Brain pericyte (primary cell): Measurements from ENCODE around the gene PGAM2.

ENCODE experiments used
- DNase-seq: peaks from one replicate; pipeline ENCODE4 v3.0.0-alpha.2; 2012; ENCODE audit warnings: low read depth, low spot score

Gene PGAM2

DNA sequence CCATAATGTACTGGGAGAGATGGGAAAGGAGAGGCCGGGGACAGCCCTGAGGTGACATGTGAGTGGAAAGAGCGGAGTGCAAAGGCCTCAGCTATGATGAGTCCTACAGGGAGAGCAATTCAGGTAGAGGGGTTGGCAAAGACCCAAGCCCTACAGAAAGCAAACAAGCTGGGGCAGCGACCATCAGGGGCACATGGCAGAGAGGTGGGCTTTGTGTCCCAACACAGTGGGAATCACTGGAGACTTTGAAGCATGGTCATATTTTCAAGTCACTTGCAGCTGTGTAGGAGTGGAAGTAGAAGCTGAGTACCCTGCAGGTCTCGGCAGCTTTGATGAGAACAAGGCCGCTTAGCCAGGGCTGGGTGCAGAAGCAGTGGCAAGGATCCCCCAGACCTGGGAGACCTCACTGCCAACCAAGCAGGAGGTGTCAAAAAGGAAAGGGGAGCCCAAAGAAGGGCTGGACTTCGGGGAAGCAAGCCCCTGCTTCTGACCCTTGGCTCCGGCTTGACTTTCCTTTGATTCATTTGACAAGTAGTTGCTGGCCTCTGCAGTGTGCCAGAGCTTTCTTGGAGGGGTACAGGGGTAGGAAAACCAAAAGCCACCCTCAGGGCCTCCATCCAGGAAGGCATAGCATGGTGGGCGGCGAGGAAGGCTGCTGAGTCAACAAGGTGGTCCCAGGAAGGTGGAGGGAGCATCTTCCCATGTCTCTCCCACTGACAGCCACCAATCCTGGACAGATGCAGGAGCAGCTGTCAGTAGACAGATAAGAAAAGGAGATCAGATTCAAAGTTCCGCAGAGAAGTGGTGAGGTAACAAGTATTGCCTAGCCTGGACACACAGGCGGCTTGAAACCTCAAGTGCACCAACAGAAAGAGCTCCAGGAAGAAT is 1.9 kb upstream of the PGAM2 start:
- no peak for DNase-seq

DNA sequence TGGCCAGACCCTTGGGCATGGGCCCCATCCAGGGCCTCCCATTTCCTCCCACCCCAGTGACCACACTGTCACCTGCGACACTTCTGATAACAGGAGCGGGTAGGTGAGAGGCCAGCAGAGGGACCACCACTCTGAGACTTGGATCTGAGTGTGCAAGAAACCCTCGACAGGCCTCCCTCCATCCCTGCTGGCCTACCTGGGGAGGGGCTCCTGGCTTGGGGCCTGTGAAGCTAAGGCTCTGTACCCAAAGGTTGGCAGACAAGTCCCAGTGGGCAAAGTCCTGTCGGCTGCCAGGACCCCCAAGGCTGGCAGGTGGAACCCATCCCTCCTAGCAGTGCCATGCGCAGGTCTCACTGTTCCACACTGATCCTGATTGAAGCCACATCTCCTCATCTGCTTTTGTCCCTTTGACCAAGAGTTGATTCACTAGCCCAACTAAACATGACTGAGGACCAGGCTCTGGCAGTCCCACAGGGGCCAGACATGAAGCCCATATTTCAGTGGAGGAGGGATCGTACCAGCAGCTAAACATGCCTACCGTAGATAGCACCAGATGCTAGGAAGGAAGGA is 1.2 kb upstream of the PGAM2 start:
- no peak for DNase-seq

DNA sequence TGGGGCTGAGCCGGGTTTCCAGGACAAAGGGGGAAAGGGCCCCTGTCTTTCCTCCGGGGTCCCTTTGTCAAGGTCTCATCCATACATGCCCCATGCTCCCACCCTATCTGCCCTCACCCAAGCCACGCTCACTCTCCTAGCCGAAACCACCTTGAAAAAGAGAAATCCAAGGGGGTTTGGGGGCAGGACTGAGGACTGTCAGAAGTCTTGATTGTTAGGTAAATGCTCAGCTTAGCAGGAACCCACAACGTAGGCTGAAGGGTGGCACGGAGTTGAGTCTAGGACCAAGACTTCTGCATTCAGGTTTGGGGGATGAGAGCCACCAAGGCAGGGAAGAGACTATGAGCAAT is 719 bp upstream of the PGAM2 start:
- DNase-seq, result no peak

DNA sequence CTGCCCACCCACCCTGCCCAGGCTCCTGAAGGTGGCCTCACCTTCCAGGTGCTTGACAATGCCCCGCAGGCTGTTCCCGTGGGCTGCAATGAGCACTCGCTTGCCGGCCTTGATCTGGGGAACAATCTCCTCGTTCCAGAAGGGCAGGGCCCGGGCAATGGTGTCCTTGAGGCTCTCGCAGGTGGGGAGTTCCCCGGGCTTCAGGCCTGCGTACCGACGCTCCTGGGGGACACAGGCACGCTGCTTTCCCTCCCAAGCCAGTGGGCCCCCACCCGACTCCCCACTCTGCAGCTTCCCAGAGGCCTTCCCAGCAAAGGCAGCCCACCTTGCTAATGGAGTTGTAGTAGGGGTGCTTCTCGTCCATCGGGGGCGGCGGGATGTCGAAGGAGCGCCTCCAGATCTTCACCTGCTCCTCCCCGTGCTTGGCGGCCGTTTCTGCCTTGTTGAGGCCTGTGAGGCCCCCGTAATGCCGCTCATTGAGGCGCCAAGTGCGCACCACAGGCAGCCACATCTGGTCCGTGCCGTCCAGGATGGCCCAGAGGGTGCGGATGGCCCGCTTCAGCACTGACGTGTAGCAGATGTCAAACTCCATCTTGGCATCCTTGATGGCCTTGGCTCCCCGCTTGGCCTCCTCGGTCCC is 456 bp downstream of the PGAM2 start:
- DNase-seq, result no peak

DNA sequence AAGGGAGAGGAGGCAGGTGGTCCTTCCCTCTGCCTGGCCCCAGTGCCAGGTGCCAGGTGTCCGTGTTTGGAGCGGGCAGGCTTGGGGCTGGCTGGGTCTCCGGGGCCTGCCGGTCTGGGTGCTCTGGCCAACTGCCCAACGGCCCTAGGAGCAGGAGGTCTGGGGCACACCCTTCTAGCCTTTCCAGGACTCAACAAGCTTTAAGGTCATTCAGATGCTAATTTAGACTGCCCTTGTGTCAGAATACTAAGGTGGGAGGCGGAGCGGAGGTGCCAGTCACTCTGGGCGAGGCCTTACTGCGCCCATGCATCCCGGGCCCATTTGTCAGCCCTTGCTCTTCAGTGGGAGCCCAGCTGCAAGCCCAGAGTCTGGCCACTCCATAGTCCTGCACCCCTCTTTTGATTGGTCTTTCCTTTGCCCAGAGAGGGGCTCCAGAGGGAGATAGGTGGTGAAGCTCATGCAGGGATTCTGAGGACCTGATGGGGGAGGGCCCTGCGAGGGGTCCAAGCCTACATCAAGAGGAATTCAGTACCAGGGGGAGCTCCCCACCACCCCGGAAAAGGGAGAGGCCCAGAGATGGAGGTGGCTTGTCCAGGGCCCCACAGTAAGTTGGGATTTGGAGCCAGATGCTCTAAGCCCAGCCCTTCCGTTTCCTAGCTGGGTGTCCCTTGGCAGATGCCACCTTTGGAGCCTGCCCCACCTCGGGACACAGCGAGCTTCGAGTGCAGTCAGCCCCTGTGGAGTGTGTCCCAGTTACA is 1.3 kb downstream of the PGAM2 start:
- no peak for DNase-seq

DNA sequence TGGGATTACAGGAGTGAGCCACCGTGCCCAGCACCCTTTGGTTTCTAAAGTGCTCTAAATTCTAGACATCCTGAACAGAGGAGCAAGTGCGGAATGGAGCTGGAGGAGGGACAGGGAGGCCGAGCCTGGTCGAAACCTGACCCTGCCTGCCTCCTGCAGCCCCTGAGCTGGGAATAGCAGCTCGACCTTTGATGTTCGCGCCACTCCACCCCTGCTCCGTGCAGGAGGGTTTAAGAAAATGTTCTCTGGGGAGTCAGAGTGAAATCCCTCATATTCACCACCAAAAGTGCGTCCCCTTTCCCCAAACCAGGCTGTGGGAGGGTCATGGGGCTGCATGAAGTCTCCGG is 1.8 kb downstream of the PGAM2 start:
- no peak for DNase-seq

DNA sequence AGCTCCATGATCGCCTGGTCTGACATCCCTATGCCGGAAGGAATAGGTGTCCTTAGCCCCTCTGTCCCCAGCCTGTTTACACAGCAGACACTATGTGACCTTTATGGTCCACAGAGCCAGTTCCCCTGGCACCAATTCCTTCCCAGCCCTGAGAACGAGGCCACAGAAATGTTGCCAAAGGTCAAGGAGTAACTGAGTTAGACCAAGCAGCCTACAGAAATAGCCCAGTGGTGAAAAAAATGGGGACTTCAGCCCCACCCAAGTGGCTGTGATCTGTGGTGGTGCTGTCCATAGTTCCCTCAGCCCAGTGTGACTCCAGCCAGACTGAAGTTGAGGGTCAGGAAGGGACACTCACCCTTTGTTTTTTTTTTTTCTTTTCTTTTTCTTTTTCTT is 2.5 kb downstream of the PGAM2 start:
- no peak for DNase-seq

DNA sequence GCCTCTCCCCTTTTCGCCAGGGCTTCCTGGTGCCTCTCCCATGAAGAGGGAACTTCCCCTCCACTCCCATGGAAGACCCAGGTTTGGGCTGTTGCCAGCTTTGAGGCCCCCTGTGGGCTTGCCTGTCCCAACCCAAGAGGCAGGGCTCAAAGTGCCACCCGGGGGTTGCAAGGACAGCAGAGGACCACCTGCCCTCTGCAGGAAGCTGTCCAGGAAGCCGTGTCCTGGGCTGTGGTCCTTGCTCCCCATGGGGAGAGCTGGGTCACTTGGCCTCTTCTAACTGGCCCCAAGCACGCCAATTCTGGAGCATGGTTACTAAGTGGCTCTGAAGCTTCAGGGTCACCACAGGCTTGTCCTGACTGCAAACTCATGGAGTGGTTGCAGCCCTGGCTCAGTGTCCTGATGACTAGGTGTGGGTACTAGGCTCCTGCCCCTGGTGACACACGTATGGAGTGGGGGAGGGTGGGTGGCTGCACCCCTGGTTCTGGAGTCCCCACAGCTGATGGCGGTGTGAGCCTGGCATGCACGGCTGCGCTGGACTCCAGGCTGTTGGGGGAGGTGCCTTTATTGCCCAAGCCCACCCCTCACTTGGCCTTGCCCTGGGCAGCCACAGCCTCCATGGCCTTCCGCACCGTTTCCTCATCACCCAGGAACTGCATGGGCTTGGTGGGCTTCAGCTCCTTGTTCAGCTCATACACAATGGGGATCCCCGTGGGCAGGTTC is 3.0 kb downstream of the PGAM2 start:
- DNase-seq, result no peak

DNA sequence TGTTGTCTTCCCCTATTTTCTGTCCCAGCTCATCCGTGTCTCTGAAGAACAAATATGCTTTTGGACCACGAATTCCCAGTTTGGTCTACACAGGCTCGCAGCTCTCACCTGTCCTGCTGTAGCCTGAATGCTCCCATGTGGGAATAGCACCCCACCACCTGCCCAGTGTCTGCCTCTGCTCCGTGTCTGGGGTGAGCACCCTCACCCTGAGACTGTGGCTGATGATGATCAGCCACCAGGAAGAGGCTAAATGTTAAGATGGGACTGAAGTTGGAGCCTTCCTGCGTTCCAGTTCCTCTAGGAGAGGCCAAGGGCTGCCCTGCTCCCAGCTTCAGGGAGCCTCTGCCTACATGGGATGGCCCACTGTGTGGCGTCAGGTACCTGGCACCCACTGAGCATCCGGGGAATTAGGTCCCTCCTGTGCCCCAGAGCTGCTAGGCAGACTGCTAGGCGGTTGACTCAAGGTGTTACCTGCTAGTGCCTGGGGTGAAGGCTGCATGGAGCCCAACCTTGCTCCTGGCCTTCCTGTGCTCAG is 3.7 kb downstream of the PGAM2 start:
- no peak for DNase-seq

DNA sequence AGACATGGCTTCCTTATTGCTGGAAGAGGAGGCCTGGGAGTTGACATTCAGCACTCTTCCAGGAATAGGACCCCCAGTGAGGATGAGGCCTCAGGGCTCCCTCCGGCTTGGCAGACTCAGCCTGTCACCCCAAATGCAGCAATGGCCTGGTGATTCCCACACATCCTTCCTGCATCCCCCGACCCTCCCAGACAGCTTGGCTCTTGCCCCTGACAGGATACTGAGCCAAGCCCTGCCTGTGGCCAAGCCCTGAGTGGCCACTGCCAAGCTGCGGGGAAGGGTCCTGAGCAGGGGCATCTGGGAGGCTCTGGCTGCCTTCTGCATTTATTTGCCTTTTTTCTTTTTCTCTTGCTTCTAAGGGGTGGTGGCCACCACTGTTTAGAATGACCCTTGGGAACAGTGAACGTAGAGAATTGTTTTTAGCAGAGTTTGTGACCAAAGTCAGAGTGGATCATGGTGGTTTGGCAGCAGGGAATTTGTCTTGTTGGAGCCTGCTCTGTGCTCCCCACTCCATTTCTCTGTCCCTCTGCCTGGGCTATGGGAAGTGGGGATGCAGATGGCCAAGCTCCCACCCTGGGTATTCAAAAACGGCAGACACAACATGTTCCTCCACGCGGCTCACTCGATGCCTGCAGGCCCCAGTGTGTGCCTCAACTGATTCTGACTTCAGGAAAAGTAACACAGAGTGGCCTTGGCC is 4.3 kb downstream of the PGAM2 start:
- DNase-seq, result no peak

DNA sequence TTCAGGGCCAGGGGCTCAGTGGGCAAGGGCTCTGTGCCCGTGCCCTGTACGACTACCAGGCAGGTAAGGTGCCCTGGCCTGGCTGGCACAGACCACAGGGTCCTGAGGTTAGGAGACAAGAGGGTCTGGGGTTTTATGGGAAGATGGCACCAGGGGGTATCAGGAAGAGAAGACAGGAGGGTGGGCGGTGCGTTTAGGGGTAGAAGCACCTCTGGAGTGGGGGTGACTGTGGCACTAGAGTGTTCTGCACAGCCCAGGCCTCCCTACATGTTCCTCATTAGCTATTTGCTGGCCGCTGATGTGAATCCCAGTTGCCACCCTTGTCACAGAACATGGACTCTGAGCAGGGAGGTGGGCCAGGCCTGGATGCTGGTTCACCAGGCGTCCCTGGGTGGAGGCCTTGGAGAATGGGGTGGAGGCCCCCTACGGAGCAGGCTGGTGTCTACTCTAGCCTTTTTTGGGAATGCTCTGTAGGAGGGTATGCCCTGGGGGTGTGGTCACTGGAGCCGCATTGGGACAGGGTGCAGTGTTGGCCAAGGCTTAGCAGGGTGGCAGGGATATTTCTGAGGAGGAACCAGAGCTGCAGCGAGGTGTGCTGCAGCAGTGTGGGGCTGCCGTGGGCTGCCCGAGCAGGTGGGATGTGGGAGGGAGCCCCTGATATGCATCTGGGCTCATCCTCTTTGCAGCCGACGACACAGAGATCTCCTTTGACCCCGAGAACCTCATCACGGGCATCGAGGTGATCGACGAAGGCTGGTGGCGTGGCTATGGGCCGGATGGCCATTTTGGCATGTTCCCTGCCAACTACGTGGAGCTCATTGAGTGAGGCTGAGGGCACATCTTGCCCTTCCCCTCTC is 5.0 kb downstream of the PGAM2 start:
- DNase-seq, result no peak

DNA sequence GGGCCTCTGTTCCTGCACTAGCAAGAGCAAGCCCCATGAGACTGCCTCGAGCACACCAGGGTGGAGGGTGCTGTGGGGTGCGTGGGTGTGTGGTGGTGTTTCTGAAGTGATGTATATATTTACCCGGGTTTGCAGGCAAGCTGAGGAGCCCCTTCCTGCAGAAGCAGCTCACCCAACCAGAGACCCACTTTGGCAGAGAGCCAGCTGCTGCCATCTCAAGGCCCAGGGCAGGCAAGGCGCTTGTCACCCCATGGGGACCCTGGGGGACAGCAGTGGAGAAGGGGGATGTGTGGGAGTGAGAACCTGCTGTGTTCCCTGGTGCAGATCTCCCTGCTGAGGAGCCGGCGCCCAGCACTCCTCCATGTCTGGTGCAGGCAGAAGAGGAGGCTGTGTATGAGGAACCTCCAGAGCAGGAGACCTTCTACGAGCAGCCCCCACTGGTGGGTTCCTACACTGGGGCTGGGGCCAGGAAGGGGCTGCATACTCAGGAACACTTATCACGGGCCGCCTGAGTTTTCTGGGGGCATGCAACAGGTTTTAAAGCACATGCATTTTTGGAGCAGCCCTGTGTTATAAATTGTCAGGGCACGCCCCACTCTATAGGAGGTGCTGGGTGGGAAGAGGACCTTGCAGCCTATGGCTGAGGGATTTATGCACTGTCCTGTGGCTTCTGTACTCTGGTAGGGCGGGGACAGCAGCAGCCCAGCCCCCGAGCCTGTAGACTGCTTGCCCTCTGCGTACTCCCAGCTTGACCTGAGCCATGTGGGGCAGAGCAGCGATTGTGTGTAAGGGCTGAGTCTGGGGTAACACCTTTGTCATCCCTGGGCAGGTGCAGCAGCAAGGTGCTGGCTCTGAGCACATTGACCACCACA is 5.9 kb downstream of the PGAM2 start:
- no peak for DNase-seq

DNA sequence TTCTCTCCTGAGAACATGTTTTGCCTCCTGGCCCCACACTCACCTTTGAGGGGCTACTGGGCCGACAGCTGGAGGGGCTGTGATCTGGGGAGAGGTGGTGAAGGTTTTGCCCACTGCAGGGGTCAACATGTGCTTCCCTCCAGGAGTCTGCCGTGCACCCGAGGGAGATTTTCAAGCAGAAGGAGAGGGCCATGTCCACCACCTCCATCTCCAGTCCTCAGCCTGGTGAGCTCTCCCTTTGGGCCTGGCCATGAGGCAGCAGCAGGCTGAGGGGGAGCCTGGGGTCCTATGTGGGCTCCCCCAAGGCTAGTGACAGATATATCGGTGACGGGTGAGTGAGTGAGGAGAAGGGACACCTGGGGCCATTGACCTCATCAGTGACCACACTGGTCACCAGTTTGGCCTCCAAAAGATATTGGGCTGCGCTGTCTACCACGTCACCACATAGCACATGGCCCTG is 6.6 kb downstream of the PGAM2 start:
- no peak for DNase-seq

DNA sequence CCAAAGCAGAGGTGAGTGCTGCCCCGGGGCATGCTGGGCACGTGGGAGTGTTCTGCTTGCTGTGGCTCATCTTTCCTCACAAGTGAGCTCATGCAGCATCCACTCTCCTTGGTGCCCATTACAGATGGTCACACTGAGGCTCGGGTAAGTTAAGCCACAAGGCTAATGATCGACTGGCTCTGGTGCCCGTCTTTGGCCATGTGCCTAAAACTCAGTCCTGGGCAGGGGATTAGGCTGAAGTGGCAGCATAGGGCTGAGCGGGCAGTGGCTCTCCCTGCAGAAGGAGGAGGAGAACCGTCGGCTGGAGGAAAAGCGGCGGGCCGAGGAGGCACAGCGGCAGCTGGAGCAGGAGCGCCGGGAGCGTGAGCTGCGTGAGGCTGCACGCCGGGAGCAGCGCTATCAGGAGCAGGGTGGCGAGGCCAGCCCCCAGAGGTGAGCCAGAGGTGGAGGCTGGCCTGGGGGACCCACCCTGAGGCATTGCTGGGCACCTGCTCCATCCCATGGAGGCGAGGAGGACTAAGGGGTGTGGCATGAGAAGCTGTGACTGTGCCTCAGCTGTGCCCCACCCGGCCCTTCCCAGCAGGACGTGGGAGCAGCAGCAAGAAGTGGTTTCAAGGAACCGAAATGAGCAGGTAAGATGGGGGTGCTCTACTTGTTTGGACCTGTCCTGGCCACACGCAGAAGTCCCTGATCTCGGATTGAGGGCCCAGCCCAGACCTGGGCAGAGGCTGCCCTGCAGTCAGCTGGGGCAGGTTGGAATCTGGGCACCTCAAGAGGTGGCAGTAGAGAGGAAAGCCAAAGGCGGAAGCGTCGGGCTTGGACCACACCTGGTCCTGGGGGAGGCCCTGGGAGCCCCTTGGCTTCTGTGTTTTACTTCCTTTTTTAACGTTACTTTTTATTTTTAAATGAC is 7.3 kb downstream of the PGAM2 start:
- no peak for DNase-seq

DNA sequence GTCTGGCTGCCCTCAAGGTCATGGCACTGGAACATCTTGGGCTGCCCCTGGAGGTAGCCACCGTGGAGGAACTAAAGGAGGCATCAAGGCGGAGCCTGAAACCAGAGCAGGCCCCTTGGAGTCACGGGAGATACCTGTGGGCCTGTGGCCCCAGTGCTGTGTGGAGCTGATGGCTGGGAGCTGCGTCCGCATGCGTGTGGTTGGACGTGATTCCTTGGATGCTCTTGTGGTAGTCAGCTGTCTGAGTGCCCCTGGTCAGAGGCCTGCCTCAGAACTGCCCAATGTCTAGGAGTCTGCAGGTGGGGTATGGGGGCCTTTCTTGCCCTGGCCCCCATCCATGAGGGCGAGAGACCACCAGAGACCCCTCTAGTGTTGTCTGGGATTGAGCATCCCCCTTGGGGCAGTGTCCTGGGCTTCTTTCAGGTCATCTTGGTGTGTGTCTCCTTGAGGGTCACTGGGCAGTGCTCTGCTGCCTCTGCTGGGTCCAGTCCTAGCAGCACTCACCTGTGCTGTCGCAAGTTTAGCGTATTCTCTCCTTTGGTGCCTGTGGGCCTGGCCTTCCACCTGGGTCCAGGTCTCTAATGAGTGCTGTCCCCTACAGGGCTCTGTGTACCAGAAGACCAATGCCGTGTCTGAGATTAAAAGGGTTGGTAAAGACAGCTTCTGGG is 8.1 kb downstream of the PGAM2 start:
- no peak for DNase-seq

DNA sequence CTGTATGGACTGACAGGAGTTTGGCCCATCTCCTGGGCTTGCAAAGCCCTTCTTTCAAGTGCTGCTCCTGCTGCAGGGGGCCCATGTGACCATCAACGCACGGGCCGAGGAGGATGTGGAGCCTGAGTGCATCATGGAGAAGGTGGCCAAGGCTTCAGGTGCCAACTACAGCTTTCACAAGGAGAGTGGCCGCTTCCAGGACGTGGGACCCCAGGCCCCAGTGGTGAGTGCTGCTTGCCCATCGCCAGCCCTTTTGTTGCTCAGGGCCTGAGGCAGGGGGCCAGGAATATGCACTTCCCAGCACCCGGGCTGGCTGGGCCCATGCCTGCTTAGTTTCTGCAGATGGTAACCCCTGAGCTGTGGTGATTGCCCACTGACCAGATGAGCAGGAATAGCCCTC is 8.7 kb downstream of the PGAM2 start:
- DNase-seq, result no peak

DNA sequence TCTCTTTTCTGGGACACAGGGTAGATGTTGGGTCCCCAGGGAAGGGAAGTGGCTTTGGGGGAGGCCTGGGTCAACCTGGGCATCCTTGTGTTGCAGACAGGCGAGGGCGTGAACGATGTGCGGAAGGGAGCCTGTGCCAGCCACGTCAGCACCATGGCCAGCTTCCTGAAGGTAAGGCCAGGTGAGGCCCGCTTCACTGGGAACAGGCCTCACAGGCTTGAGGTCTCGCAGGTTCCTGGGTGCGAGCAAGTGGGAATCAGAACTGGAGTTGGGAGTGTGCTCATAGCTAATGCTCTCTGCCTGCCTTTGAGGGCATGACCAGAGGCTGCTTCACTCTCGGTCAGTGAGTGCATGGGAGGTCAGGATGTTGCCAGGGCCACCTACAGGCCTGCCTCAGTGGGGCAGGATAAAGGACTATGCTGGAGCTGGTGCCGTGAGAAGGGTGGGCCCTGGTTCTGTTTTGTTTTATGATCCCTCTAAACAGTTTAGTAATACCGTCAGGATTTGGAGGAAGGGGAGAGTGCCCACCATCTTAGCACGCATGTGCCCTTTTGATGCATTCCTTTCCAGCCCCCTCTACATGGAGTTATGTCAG is 12.5 kb downstream of the PGAM2 start:
- no peak for DNase-seq
